SIG-M5 treated with dmso at 0.1 percent for 504 hours (cell line): Measurements from ENCODE around the gene P3H3.
A peak's percentile ranks its signal among the peaks of the same experiment; 100 is the strongest.

Experiments
- DNase-seq: peaks from one replicate; lab custom pipeline; 2025; ENCODE audit not compliant: unreplicated experiment; lab: John Stamatoyannopoulos, UW

Gene P3H3

GRCh38 chr12:6826125-6826733, 2.0 kb upstream of the P3H3 start:
- no peak for DNase-seq

- DNase-seq = no peak
Measured at GRCh38 chr12:6826734-6827436, 1.3 kb upstream of the P3H3 start.

- DNase-seq = peak; percentile 37
Measured at GRCh38 chr12:6827437-6827911, 733 bp upstream of the P3H3 start.

GRCh38 chr12:6828781-6829535, 751 bp downstream of the P3H3 start:
- DNase-seq = no peak

GRCh38 chr12:6829536-6830220, 1.5 kb downstream of the P3H3 start:
- DNase-seq = no peak

GRCh38 chr12:6830286-6830890, 2.2 kb downstream of the P3H3 start:
- no peak for DNase-seq

GRCh38 chr12:6830999-6831398, 2.8 kb downstream of the P3H3 start:
- DNase-seq = no peak

GRCh38 chr12:6831450-6831995, 3.3 kb downstream of the P3H3 start:
- no peak for DNase-seq

- DNase-seq = no peak
Measured at GRCh38 chr12:6832125-6832524, 3.9 kb downstream of the P3H3 start.

- DNase-seq = no peak
Measured at GRCh38 chr12:6833189-6833890, 5.1 kb downstream of the P3H3 start.

GRCh38 chr12:6834254-6834653, 6.0 kb downstream of the P3H3 start:
- DNase-seq = no peak

GRCh38 chr12:6834873-6835272, 6.7 kb downstream of the P3H3 start:
- DNase-seq = no peak

GRCh38 chr12:6836851-6837250, 8.6 kb downstream of the P3H3 start:
- DNase-seq = no peak

- DNase-seq = no peak
Measured at GRCh38 chr12:6837370-6838060, 9.3 kb downstream of the P3H3 start.

- no peak for DNase-seq
Measured at GRCh38 chr12:6838854-6839253, 10.6 kb downstream of the P3H3 start.

GRCh38 chr12:6839482-6840201, 11.4 kb downstream of the P3H3 start:
- DNase-seq = no peak

- no peak for DNase-seq
Measured at GRCh38 chr12:6840330-6840729, 12.1 kb downstream of the P3H3 start.

- DNase-seq = no peak
Measured at GRCh38 chr12:6840761-6841515, 12.7 kb downstream of the P3H3 start, which contains the start of gene GNB3. Gene GNB3, plus strand, starts transcription at chr12:6840925. Its CDS starts 363 bp downstream, at chr12:6841288.
